Testis (tissue), 3 donors: Measurements from ENCODE around the gene CLCN4. TPM values are rescaled to one million over a fixed set of nuclear protein-coding genes. Genes with fewer than 3 reads are reported as not detected.

ENCODE experiments used
- DNase-seq: peaks from one replicate; pipeline ENCODE4 v3.0.0-alpha.2; 2019
- H3K27ac ChIP-seq, 2 donors: fragments of 200-600 bp; sonication (generic); one replicate each; pipeline ENCODE4 v1.5.1; 2019
- H3K27me3 ChIP-seq: fragments of 200-600 bp; sonication (generic); one replicate; pipeline ENCODE4 v1.5.1; 2019
- H3K36me3 ChIP-seq: fragments of 200-600 bp; sonication (generic); one replicate; pipeline ENCODE4 v1.5.1; 2017; ENCODE audit warnings: low read depth; ENCODE audit errors: missing control alignments
- H3K4me1 ChIP-seq: fragments of 200-600 bp; sonication (generic); one replicate; pipeline ENCODE4 v1.5.1; 2019
- H3K4me3 ChIP-seq, 2 donors: fragments of 200-600 bp; sonication (generic); one replicate each; pipeline ENCODE4 v1.5.1; 2017 to 2019
- H3K9me3 ChIP-seq: fragments of 200-600 bp; sonication (generic); one replicate; pipeline ENCODE4 v1.5.1; 2017
- POLR2A ChIP-seq: fragments of 450-650 bp; IDR thresholded peaks from one replicate; pipeline ENCODE4 v1.6.1; 2017; ENCODE audit warnings: antibody characterized with exemption, mild to moderate bottlenecking, moderate library complexity
- WGBS, 2 donors: methylation state at CpG; one replicate each; pipeline ENCODE4 v1.1.5; 2018; 5-methylcytosine and 5-hydroxymethylcytosine counted together
- intact Hi-C: fragments of 100-400 bp; cut with DNase I; formaldehyde crosslinking; loops from one replicate; pipeline ENCODE4 v1.15.1; 2023; ENCODE audit warnings: low total_unique reads
- polyA plus RNA-seq: library from polyadenylated mRNA; stranded (reverse); fragments of 350-450 nt; fragmentation: Illumina TruSeq; extraction: RNeasy Lipid Tissue Mini Kit (QIAGEN cat#74804); gene quantifications from one replicate; pipeline ENCODE4 v1.2.3, GENCODE V29; 2014; ENCODE audit warnings: low read depth, low replicate concordance; ENCODE audit not compliant: insufficient read depth
- total RNA-seq, 2 donors: library from RNA; depleted of rRNA; stranded (reverse); fragments of >200 nt; gene quantifications; one replicate each; pipeline ENCODE4 v1.2.3, GENCODE V29; 2016
- TF ChIP-seq, protein P1 (sequence below), 3 experiments: fragments of 450-650 bp in 2 of 3; fragments of 200-600 bp in 1 of 3; sonication (generic) in 1 of 3; IDR thresholded peaks; one replicate each; pipeline ENCODE4 v1.5.1; 2016 to 2019; ENCODE audit warnings: antibody characterized with exemption in 3 of 3, mild to moderate bottlenecking in 2 of 3, moderate library complexity in 1 of 3

Gene CLCN4
- total and polyA plus RNA-seq, 3 donors from 2014 or later = 5.1 to 11.6 (median 5.4) TPM

DNA sequence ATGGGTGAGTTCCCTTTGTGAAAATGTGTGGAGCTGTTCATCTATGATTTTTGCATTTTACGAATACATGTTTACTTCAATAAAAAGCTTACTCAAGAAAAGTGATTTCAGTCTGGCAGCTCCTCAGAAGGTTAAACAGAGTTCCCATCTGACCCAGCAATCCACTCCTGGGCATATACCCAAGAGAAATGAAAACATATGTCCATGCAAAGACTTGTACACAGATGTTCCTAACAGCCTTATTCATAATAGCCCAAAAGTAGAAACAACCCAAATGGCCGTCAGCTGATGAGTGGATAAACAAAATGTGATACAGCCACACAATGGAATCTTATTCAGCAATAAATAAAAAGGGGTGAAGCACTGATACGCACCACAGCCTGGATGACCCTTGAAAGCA is 20.8 kb downstream of the CLCN4 start:
- Histone ChIP-seq H3K9me3 (no peaks in the 10 kb centered on the region), H3K27me3 (no peaks in the 10 kb centered on the region), H3K4me1 (peaks cover 4% of the 10 kb centered on the region), H3K36me3 (no peaks in the 10 kb centered on the region), H3K4me3 (no peak overlapping the region), H3K27ac (no peak overlapping the region)
- 72 to 76% methylated on average over 3 of the region's 3 CpGs for WGBS, 2 donors
- intact Hi-C loops = no loop called here
- no peak for TF ChIP-seq POLR2A
- TF ChIP-seq, protein P1, sequence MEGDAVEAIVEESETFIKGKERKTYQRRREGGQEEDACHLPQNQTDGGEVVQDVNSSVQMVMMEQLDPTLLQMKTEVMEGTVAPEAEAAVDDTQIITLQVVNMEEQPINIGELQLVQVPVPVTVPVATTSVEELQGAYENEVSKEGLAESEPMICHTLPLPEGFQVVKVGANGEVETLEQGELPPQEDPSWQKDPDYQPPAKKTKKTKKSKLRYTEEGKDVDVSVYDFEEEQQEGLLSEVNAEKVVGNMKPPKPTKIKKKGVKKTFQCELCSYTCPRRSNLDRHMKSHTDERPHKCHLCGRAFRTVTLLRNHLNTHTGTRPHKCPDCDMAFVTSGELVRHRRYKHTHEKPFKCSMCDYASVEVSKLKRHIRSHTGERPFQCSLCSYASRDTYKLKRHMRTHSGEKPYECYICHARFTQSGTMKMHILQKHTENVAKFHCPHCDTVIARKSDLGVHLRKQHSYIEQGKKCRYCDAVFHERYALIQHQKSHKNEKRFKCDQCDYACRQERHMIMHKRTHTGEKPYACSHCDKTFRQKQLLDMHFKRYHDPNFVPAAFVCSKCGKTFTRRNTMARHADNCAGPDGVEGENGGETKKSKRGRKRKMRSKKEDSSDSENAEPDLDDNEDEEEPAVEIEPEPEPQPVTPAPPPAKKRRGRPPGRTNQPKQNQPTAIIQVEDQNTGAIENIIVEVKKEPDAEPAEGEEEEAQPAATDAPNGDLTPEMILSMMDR (IDR thresholded peaks at IDR 0.05) = no peak
- no peak for DNase-seq

DNA sequence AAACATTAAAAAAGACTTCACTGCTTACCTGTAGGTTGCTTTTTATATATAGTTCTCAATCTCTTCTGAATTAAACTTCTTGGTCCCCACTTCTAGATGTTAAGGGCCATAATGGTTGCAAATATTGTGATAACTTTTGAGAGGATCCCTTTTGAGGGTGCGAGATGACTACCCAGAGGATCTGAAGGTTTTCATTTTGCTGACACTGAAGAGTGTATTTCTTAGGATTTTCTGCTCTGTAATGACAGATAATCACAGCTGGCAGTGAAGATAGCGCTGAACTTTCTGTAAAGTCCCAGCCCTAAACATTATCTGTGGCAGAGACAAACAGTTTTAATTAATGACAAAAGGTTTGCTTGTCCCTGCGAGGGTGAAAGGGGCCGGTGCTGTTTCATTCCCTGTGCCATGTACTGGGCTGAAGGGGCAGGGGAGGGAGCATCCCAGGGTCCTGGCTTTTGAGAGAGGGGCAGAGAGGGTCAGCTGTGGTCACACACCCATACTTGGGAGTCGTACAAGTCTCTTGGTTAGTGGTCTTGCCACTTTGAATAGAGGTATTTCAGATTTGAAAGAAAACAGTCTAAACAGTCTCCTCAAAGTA is 22.2 kb downstream of the CLCN4 start:
- H3K36me3 ChIP-seq = no peaks in the 10 kb centered on the region
- intact Hi-C loops = no loop called here
- H3K27ac ChIP-seq = no peak overlapping the region
- no peaks in the 10 kb centered on the region for H3K9me3 ChIP-seq
- DNase-seq = no peak
- H3K4me3 ChIP-seq = no peak overlapping the region
- no peaks in the 10 kb centered on the region for H3K27me3 ChIP-seq
- TF ChIP-seq POLR2A = no peak
- TF ChIP-seq, protein P1 (IDR thresholded peaks at IDR 0.05) = no peak
- 62 to 73% methylated on average over 5 of the region's 5 CpGs for WGBS, 2 donors
- peaks cover 4% of the 10 kb centered on the region for H3K4me1 ChIP-seq

DNA sequence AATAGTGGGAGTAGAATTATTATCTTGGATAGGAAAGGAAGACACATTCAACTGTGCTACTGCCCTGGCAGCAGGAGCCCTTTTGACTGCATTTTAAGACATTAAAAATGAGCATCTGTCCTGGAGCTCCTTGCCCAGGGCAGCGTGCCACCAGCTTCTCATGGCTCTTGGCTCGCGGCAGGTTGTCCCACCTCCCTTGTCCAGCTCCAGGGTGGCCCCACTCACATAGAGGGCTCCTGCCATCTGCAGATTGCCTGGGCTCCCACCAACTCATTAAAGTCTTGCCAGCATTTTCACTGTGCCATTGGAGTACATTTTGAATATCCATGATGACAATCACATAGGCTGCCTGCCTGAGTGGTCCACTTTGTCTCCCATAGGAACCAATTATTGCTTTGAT is 27.0 kb downstream of the CLCN4 start:
- intact Hi-C loops = no loop called here
- Histone ChIP-seq H3K27me3 (no peaks in the 10 kb centered on the region), H3K36me3 (no peaks in the 10 kb centered on the region), H3K9me3 (no peaks in the 10 kb centered on the region), H3K27ac (no peak overlapping the region), H3K4me1 (no peaks in the 10 kb centered on the region), H3K4me3 (no peak overlapping the region)
- no peak for DNase-seq
- no peak for TF ChIP-seq POLR2A
- TF ChIP-seq, protein P1 (IDR thresholded peaks at IDR 0.05) = no peak
- 89 to 100% methylated on average over 3 of the region's 3 CpGs for WGBS, 2 donors

DNA sequence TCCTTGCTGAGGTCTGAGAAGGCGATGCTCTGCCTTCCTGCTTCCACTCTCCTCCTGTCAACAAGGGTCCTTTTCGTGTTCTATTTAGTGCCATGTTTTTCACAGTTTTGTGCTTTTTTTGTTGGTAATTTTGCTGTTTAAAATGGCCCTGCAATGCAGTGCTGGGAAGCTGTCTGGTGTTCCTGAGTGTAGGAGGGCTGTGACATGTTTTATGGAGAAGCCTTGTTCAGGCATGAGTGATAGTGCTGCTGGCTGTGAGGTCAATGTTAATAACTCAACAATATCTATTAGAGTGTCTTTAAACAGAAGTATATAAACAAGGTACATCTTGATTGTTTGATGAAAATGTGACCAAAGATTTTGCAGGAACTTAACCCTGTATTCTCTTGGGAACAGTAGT is 27.6 kb downstream of the CLCN4 start:
- intact Hi-C loops = no loop called here
- DNase-seq = no peak
- no peaks in the 10 kb centered on the region for H3K27me3 ChIP-seq
- TF ChIP-seq, protein P1 (IDR thresholded peaks at IDR 0.05) = no peak
- TF ChIP-seq POLR2A = no peak
- 76 to 94% methylated on average over 2 of the region's 2 CpGs for WGBS, 2 donors
- H3K4me1 ChIP-seq = no peaks in the 10 kb centered on the region
- H3K4me3 ChIP-seq = no peak overlapping the region
- H3K36me3 ChIP-seq = no peaks in the 10 kb centered on the region
- no peaks in the 10 kb centered on the region for H3K9me3 ChIP-seq
- no peak overlapping the region for H3K27ac ChIP-seq

DNA sequence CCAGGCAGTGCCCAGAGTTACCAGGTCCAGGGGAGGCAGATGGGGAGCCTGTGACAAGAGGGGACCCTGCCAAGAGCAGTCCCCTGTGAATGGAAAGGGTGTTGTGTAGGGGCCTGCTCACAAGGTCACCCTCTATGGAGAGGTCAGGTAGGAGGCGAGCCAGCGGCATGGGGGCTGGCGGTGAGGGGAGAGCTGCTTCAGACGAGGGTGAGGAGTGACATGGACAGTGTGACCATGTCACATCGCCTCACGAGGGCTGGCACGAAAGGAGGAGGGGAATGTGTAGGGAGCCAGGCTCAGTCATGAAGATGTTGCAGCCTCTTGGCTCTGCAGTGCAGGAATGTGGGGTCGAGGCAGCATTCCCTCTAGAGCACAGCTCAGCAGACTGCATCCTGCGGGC is 29.6 kb downstream of the CLCN4 start:
- Histone ChIP-seq H3K9me3 (no peaks in the 10 kb centered on the region), H3K4me3 (no peak overlapping the region), H3K27ac (no peak overlapping the region), H3K36me3 (no peaks in the 10 kb centered on the region), H3K27me3 (no peaks in the 10 kb centered on the region), H3K4me1 (no peaks in the 10 kb centered on the region)
- DNase-seq = no peak
- TF ChIP-seq POLR2A = no peak
- TF ChIP-seq, protein P1 (IDR thresholded peaks at IDR 0.05) = no peak
- intact Hi-C loops = no loop called here
- WGBS, 2 donors = 76 to 80% methylated on average over 2 to 9 of the region's 9 CpGs
